Transverse colon (tissue), 4 donors: Measurements from ENCODE around the gene RSAD1. TPM values are rescaled to one million over a fixed set of nuclear protein-coding genes. Genes with fewer than 3 reads are reported as not detected.

Source experiments
- DNase-seq: peaks from one replicate; pipeline ENCODE4 v3.0.0-alpha.2; 2019
- H3K27ac ChIP-seq, 4 donors: fragments of 200-600 bp; sonication (generic); 2 replicates each; pipeline ENCODE4 v1.5.1; 2016 to 2018; ENCODE audit warnings: inconsistent platforms in 4 of 4
- H3K27me3 ChIP-seq: fragments of 200-600 bp; sonication (generic); 2 replicates; pipeline ENCODE4 v1.5.1; 2017; ENCODE audit warnings: inconsistent platforms
- H3K36me3 ChIP-seq, 4 donors: fragments of 200-600 bp; sonication (generic); 2 replicates each; pipeline ENCODE4 v1.5.1; 2017 to 2019; ENCODE audit warnings: inconsistent platforms in 4 of 4
- H3K4me1 ChIP-seq, 4 donors: fragments of 200-600 bp; sonication (generic); 2 replicates each; pipeline ENCODE4 v1.5.1; 2017 to 2020; ENCODE audit warnings: inconsistent platforms in 4 of 4
- H3K4me3 ChIP-seq, 4 donors: fragments of 200-600 bp; sonication (generic); 1 replicate in 1 of 4; 2 replicates in 3 of 4; pipeline versions ENCODE4 v1.5.1 to v1.6.1; 2017 to 2019; ENCODE audit warnings: inconsistent platforms in 4 of 4
- H3K9me3 ChIP-seq, 2 donors: fragments of 200-600 bp; sonication (generic); 2 replicates each; pipeline ENCODE4 v1.5.1; 2017 to 2019; ENCODE audit warnings: inconsistent platforms in 2 of 2
- EP300 ChIP-seq: sonication (generic); formaldehyde crosslinking; IDR thresholded peaks from one replicate; pipeline ENCODE4 v1.6.1; 2017; ENCODE audit warnings: antibody characterized with exemption, low read depth
- POLR2A ChIP-seq: fragments of 450-650 bp; IDR thresholded peaks from one replicate; pipeline ENCODE4 v1.6.1; 2016; ENCODE audit warnings: antibody characterized with exemption, mild to moderate bottlenecking, moderate library complexity
- POLR2AphosphoS5 ChIP-seq, 3 donors: sonication (generic); formaldehyde crosslinking; IDR thresholded peaks; one replicate each; pipeline ENCODE4 v1.6.1; 2016; ENCODE audit warnings: antibody characterized with exemption in 3 of 3
- WGBS, 2 donors: methylation state at CpG; one replicate each; pipeline ENCODE4 v1.1.5; 2018; ENCODE audit warnings: low coverage in 1 of 2; 5-methylcytosine and 5-hydroxymethylcytosine counted together
- in situ Hi-C, 4 donors: fragments of 200-750 bp; cut with MboI; loops; one replicate each; pipeline versions ENCODE4 v1.15.0 to v1.15.1; 2017; ENCODE audit warnings: low sequenced_read_pairs in 3 of 4, low pct_ligation_motif_present in 1 of 4, low pct_unique_long_range_greater_than_20kb in 1 of 4
- intact Hi-C: fragments of 100-400 bp; cut with DNase I; formaldehyde crosslinking; loops from one replicate; pipeline ENCODE4 v1.15.1; 2023; ENCODE audit warnings: low total_unique reads
- total RNA-seq, 4 donors: library from RNA; depleted of rRNA; stranded (reverse); fragments of >200 nt; gene quantifications; one replicate each; pipeline ENCODE4 v1.1.0, GENCODE V29; 2016
- TF ChIP-seq, protein P1 (sequence below), 5 experiments: fragments of 200-600 bp in 3 of 5; fragments of 450-650 bp in 2 of 5; sonication (generic) in 3 of 5; IDR thresholded peaks; 1 replicate in 2 of 5; 2 replicates in 3 of 5; pipeline ENCODE4 v1.5.1; 2016 to 2017; ENCODE audit warnings: antibody characterized with exemption in 5 of 5, inconsistent platforms in 3 of 5, mild to moderate bottlenecking in 2 of 5, moderate library complexity in 1 of 5

The RSAD1 gene
- total RNA-seq, 4 donors from 2014 or later: 19.1 to 35.6 (median 28.2) TPM

DNA sequence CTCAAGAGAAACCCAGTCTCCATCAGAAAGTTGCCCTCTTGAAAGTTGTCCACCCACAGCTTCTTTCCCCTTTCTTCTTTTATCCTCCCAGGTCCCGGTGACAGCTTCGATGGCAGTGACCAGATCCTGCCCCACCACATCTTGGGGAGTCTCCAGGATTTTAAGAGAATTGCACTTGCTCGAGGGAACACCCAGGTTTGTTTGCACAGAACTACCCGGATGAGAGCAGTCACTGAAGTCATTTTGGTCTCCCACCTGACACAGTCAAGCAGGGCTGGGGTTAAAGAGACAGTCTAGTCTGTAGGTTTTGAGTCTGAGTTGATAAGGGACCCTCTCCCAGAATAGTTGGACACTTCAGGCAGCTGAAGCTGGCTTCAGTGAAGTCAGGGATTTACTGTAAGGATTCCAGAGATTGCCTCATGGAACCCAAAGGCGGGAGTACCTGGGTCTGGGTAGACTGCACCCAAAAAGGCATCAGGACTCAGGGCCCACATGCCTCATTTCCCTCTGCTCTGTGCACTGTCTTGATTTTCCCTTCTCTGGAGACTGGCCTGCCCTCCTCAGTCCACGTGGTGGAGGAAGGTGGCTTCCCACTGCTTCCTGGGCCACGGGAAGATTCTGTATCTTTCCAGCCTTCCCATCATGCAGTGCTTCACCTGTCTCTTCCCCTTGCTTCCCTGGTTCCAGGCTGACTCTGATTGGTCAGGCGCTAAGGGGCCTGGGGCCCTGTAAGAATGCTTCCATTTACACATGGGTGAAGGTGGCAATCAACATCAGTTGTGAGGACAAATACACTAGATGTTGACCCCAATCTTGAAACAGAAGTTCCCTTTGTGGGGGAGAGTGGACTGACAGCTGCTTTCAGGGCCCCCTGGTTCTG lies 39.1 kb downstream of the RSAD1 start:
- WGBS, 2 donors: 71% methylated on average over 8 of the region's 8 CpGs; no CpG with 5 or more reads in 1 of the 2 donors
- H3K27ac ChIP-seq: peak overlapping the region in 2 of 4 donors; percentile 26 to 37
- TF ChIP-seq, protein P1, sequence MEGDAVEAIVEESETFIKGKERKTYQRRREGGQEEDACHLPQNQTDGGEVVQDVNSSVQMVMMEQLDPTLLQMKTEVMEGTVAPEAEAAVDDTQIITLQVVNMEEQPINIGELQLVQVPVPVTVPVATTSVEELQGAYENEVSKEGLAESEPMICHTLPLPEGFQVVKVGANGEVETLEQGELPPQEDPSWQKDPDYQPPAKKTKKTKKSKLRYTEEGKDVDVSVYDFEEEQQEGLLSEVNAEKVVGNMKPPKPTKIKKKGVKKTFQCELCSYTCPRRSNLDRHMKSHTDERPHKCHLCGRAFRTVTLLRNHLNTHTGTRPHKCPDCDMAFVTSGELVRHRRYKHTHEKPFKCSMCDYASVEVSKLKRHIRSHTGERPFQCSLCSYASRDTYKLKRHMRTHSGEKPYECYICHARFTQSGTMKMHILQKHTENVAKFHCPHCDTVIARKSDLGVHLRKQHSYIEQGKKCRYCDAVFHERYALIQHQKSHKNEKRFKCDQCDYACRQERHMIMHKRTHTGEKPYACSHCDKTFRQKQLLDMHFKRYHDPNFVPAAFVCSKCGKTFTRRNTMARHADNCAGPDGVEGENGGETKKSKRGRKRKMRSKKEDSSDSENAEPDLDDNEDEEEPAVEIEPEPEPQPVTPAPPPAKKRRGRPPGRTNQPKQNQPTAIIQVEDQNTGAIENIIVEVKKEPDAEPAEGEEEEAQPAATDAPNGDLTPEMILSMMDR (IDR thresholded peaks at IDR 0.05): no peak
- TF ChIP-seq POLR2AphosphoS5 (IDR thresholded peaks at IDR 0.05): no peak
- no peak for TF ChIP-seq EP300
- TF ChIP-seq POLR2A: no peak
- intact Hi-C loops: no loop called here
- no peak overlapping the region for H3K4me3 ChIP-seq
- DNase-seq: no peak
- H3K4me1 ChIP-seq: peaks cover 0 to 18% (median under 1%) of the 10 kb centered on the region in 4 donors
- H3K36me3 ChIP-seq: no peaks in the 10 kb centered on the region
- no peaks in the 10 kb centered on the region for H3K9me3 ChIP-seq
- H3K27me3 ChIP-seq: no peaks in the 10 kb centered on the region
- in situ Hi-C loops: no loop called here

DNA sequence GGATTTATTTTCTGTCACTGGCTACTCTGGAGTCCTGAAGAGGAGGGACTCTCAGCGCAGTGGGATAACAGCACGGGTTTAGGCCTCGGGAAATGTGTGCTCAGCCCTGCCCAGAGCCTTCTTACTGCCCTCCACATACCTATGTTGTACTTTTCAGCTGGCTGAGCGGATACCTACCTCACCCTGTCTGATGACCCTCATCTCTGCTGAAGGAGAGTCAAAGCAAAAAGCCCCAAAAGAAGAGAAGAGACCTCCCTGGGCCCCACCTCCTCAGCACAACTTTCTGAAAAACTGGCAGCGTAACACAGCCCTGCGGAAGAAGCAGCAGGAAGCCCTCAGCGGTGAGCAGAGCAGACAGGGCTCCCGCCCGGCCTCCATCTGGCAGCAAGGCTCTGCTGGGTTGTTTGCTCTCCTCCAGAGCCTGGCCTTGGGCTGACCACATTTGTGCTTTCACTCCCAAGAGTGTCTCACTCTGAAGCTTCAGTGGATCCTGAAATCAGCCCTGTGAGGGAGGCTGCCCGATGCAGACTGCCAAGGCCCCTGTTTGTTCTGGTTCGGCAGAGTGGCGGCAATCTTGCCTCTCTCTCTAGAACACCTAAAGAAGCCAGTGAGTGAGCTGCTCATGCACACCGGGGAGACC lies 39.8 kb downstream of the RSAD1 start:
- in situ Hi-C loops: no loop called here
- H3K4me3 ChIP-seq: no peak overlapping the region

DNA sequence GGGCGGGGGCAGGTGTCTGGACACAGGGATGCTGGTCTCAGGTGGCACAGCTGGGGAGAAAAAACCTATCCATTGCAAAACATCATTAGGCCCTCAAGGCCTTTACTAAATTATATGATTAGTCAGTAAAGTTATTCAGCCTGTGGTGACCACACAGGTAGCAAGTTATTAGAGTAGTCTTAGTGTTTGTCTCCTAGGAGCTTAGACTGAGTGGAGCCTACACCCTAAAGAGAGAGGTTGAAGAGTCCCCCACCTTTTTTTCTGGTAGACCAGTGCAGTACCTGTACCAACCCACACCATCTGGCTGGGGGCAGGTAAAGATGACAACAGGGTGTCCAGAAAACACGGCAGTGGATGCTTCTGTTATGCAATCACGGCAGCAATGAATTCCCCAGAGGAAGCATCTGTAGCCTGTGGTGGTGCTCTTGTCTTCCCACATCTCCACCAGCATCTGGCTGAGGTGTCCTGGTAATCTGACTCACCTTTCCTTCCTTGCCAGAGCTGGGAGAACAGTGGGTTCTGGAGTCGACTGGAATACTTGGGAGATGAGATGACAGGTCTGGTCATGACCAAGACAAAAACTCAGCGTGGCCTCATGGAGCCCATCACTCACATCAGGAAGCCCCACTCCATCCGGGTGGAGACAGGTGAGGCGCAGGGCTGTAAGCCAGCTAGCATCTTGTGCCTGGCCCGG lies 40.6 kb downstream of the RSAD1 start:
- peaks cover 0 to 18% (median 0%) of the 10 kb centered on the region in 4 donors for H3K4me1 ChIP-seq
- H3K4me3 ChIP-seq: no peak overlapping the region
- H3K27ac ChIP-seq: peak overlapping the region in 2 of 4 donors; percentile 14 to 22
- no peaks in the 10 kb centered on the region for H3K36me3 ChIP-seq
- no peaks in the 10 kb centered on the region for H3K9me3 ChIP-seq
- 84 to 91% methylated on average over 5 to 8 of the region's 8 CpGs for WGBS, 2 donors
- in situ Hi-C loops: no loop called here
- TF ChIP-seq EP300: no peak
- TF ChIP-seq POLR2AphosphoS5 (IDR thresholded peaks at IDR 0.05): no peak
- TF ChIP-seq, protein P1 (IDR thresholded peaks at IDR 0.05): no peak
- TF ChIP-seq POLR2A: no peak
- intact Hi-C loops: no loop called here
- no peaks in the 10 kb centered on the region for H3K27me3 ChIP-seq
- no peak for DNase-seq

More for the DNA sequence above, 39.8 kb downstream of the RSAD1 start:
- intact Hi-C loops: no loop called here
- WGBS, 2 donors: 87% methylated on average over 13 of the region's 13 CpGs; no CpG with 5 or more reads in 1 of the 2 donors
- TF ChIP-seq, protein P1 (IDR thresholded peaks at IDR 0.05): no peak
- TF ChIP-seq EP300 (no peak), POLR2AphosphoS5 (IDR thresholded peaks at IDR 0.05) (no peak), POLR2A (no peak)
- Histone ChIP-seq H3K27me3 (no peaks in the 10 kb centered on the region), H3K27ac (peak overlapping the region in 3 of 4 donors; percentile 14 to 37 (median 22)), H3K9me3 (no peaks in the 10 kb centered on the region), H3K36me3 (no peaks in the 10 kb centered on the region), H3K4me1 (peaks cover 0 to 18% (median 0%) of the 10 kb centered on the region in 4 donors)
- no peak for DNase-seq

DNA sequence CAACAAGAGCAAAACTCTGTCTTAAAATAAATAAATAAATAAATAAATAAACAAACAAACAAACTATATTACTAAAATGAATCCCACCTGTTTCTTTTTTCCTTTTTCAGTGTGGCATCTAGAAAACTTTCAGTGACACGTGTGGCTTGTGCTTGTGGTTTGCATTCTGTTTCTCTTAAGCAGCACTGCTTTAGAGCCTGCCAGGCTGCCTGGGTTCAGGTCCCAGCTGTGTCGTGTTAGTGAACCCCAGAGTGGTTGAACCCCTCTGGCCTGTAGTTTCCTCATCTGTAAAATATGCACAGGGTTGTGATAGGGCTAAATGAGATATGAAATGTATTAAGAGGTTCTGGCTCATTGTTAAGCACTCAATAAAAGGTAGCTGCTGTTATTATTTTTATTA lies 41.8 kb downstream of the RSAD1 start:
- in situ Hi-C loops (no loop called here), intact Hi-C loops (no loop called here)
- no peak overlapping the region for H3K27ac ChIP-seq
- no peak overlapping the region for H3K4me3 ChIP-seq
- peaks cover 0 to 16% (median 0%) of the 10 kb centered on the region in 4 donors for H3K4me1 ChIP-seq
- H3K9me3 ChIP-seq: no peaks in the 10 kb centered on the region
- no peaks in the 10 kb centered on the region for H3K36me3 ChIP-seq
- TF ChIP-seq, protein P1 (IDR thresholded peaks at IDR 0.05): no peak
- TF ChIP-seq POLR2AphosphoS5 (IDR thresholded peaks at IDR 0.05): no peak
- no peak for TF ChIP-seq POLR2A
- TF ChIP-seq EP300: no peak
- WGBS, 2 donors: 73 to 83% methylated on average over 1 to 2 of the region's 2 CpGs
- DNase-seq: no peak
- H3K27me3 ChIP-seq: no peaks in the 10 kb centered on the region
